Measurements from ENCODE around the gene KIF16B. TPM values are rescaled to one million over a fixed set of nuclear protein-coding genes. Genes with fewer than 3 reads are reported as not detected.

The KIF16B gene
- total and polyA plus RNA-seq, 10 of the 15 experiments (the other 5 are each of a cell fraction or from before 2014, with no cell fraction given), result 0.21 to 5.2 (median 3.0) TPM

GRCh38 chr20:16311756-16312155, 261.5 kb downstream of the KIF16B start:
- H3K27ac ChIP-seq (ENCODE audit: control insufficient read depth, insufficient read depth), result no peak overlapping the region
- 100% methylated on average over 1 of the region's 1 CpG for WGBS (ENCODE audit: insufficient coverage, insufficient replicate concordance, low lambda C conversion rate, missing lambda C conversion rate)
- ATAC-seq (no peak), FAIRE-seq (no peak), DNase-seq (ENCODE audit: low read depth, low spot score) (no peak)
- no peaks in the 10 kb centered on the region for H3K79me2 ChIP-seq (ENCODE audit: control insufficient read depth, insufficient read depth, low read length)
- no peak for TF ChIP-seq ATF3 (IDR thresholded peaks at IDR 0.05; ENCODE audit: borderline replicate concordance, extremely low read depth, low read depth, low read length)
- no peak for TF ChIP-seq TAF1 (IDR thresholded peaks at IDR 0.05; ENCODE audit: borderline replicate concordance, low read depth, low read length)
- no peak for TF ChIP-seq NKRF (conservative IDR thresholded peaks at IDR 0.05)
- no peak for TF ChIP-seq ZBED1 (IDR thresholded peaks at IDR 0.05; ENCODE audit: borderline replicate concordance)
- no peak for TF ChIP-seq CBX5 (IDR thresholded peaks at IDR 0.05; ENCODE audit: low read depth)
- no peak for TF ChIP-seq ZZZ3 (IDR thresholded peaks at IDR 0.05; ENCODE audit: control insufficient read depth, insufficient read length, low read depth)
- no peak for TF ChIP-seq FOXK2 (IDR thresholded peaks at IDR 0.05)
- SMC1A ChIA-PET (ENCODE audit: uncharacterized antibody, unreplicated experiment), result interaction anchor here (0.9 to 1.3 kb wide), 2 partner anchors 13 to 16 kb away, joined by 3 read pairs; no protein-coding TSS in a partner anchor
- H3K9me3 ChIP-seq (replicated peaks; ENCODE audit: control insufficient read depth, insufficient read depth, low read length), result no peaks in the 10 kb centered on the region; the same call in 2 of the 3 replicates
- no TSS peak for BruUV-seq (replicated peaks)
- in situ Hi-C loops (cut with MboI), result no loop called here
- peaks cover 13% of the 10 kb centered on the region for H3K4me1 ChIP-seq (ENCODE audit: control insufficient read depth, insufficient read depth, low read length)
- no peak overlapping the region for H3K4me2 ChIP-seq (ENCODE audit: control insufficient read depth, insufficient read depth)
- no peak overlapping the region for H3K4me3 ChIP-seq
- intact Hi-C loops (cut with micrococcal nuclease; ENCODE audit: unreplicated experiment), result loop anchor here (10.0 kb wide), 2 partner anchors 123 to 263 kb away; partner anchors contain the start of gene KIF16B
- CTCF ChIA-PET, result no interaction called here
- RAD21 ChIA-PET (ENCODE audit: unreplicated experiment), result no interaction called here
- H4K20me1 ChIP-seq (ENCODE audit: control insufficient read depth, insufficient read depth), result no peaks in the 10 kb centered on the region
- H3K9ac ChIP-seq (ENCODE audit: control insufficient read depth, insufficient read depth, low read length), result no peak overlapping the region
- no peak overlapping the region for H2AFZ ChIP-seq (ENCODE audit: control insufficient read depth, low read depth, low read length)
- no peaks in the 10 kb centered on the region for H3K36me3 ChIP-seq (ENCODE audit: control insufficient read depth in 2 of 2, insufficient read depth in 2 of 2, low read length in 1 of 2)
- no peaks in the 10 kb centered on the region for H3K27me3 ChIP-seq (replicated peaks in 1 of 2; ENCODE audit: control insufficient read depth in 2 of 2, insufficient read depth in 2 of 2, low read length in 1 of 2)
- POLR2A ChIA-PET, result no interaction called here

Measured in GM12878 (cell line).